ENCODE data around the gene SCG3.
"Not testable (repeated sequence)": the region's sequence is repeated elsewhere in the genome, so short reads cannot be mapped to it uniquely, and the experiment has no call there.

SCG3 gene

GRCh38 chr15:51649659-51650521 is 31.4 kb upstream of the SCG3 start:
- peak; percentile 45 for DNase-seq (ENCODE audit: extremely low read depth, insufficient read length)
- no peaks in the 10 kb centered on the region for H3K27me3 ChIP-seq (replicated peaks; ENCODE audit: control insufficient read depth, insufficient read depth, low read length)
- H3K4me3 ChIP-seq (replicated peaks; ENCODE audit: low read depth, low read length): no peak overlapping the region
- peak; percentile 63 for TF ChIP-seq CTCF (IDR thresholded peaks at IDR 0.05; ENCODE audit: insufficient read depth, low read length, poor library complexity, severe bottlenecking)
- H3K36me3 ChIP-seq (ENCODE audit: control insufficient read depth, insufficient read depth, low read length): no peaks in the 10 kb centered on the region

- no peak for TF ChIP-seq CTCF (IDR thresholded peaks at IDR 0.05; ENCODE audit: insufficient read depth, low read length, poor library complexity, severe bottlenecking)
- Histone ChIP-seq H3K27me3 (replicated peaks; ENCODE audit: control insufficient read depth, insufficient read depth, low read length) (no peaks in the 10 kb centered on the region), H3K36me3 (ENCODE audit: control insufficient read depth, insufficient read depth, low read length) (no peaks in the 10 kb centered on the region), H3K4me3 (replicated peaks; ENCODE audit: low read depth, low read length) (no peak overlapping the region)
- DNase-seq (ENCODE audit: extremely low read depth, insufficient read length): no peak
Measured at GRCh38 chr15:51652084-51652668, 29.1 kb upstream of the SCG3 start.

GRCh38 chr15:51655401-51656057 is 25.8 kb upstream of the SCG3 start:
- not testable (repeated sequence) for H3K4me3 ChIP-seq (replicated peaks; ENCODE audit: low read depth, low read length); H3K36me3 ChIP-seq (ENCODE audit: control insufficient read depth, insufficient read depth, low read length); H3K27me3 ChIP-seq (replicated peaks; ENCODE audit: control insufficient read depth, insufficient read depth, low read length); DNase-seq (ENCODE audit: extremely low read depth, insufficient read length)

- DNase-seq (ENCODE audit: extremely low read depth, insufficient read length): no peak
- Histone ChIP-seq H3K36me3 (ENCODE audit: control insufficient read depth, insufficient read depth, low read length) (no peaks in the 10 kb centered on the region), H3K27me3 (replicated peaks; ENCODE audit: control insufficient read depth, insufficient read depth, low read length) (no peaks in the 10 kb centered on the region), H3K4me3 (replicated peaks; ENCODE audit: low read depth, low read length) (no peak overlapping the region)
- no peak for TF ChIP-seq CTCF (IDR thresholded peaks at IDR 0.05; ENCODE audit: insufficient read depth, low read length, poor library complexity, severe bottlenecking)
Measured at GRCh38 chr15:51658664-51659063, 22.6 kb upstream of the SCG3 start.

GRCh38 chr15:51661072-51661471 is 20.2 kb upstream of the SCG3 start:
- no peak for TF ChIP-seq CTCF (IDR thresholded peaks at IDR 0.05; ENCODE audit: insufficient read depth, low read length, poor library complexity, severe bottlenecking)
- no peaks in the 10 kb centered on the region for H3K36me3 ChIP-seq (ENCODE audit: control insufficient read depth, insufficient read depth, low read length)

GRCh38 chr15:51667478-51667877 is 13.8 kb upstream of the SCG3 start:
- H3K4me3 ChIP-seq (replicated peaks; ENCODE audit: low read depth, low read length): no peak overlapping the region
- no peaks in the 10 kb centered on the region; the same call in 1 of the 2 replicates for H3K27me3 ChIP-seq (replicated peaks; ENCODE audit: control insufficient read depth, insufficient read depth, low read length)
- no peak for TF ChIP-seq CTCF (IDR thresholded peaks at IDR 0.05; ENCODE audit: insufficient read depth, low read length, poor library complexity, severe bottlenecking)
- H3K36me3 ChIP-seq (ENCODE audit: control insufficient read depth, insufficient read depth, low read length): no peaks in the 10 kb centered on the region
- no peak for DNase-seq (ENCODE audit: extremely low read depth, insufficient read length)

More at GRCh38 chr15:51661072-51661471, 20.2 kb upstream of the SCG3 start:
- DNase-seq (ENCODE audit: extremely low read depth, insufficient read length): no peak
- H3K4me3 ChIP-seq (replicated peaks; ENCODE audit: low read depth, low read length): no peak overlapping the region
- no peaks in the 10 kb centered on the region for H3K27me3 ChIP-seq (replicated peaks; ENCODE audit: control insufficient read depth, insufficient read depth, low read length)
